Measurements from ENCODE around the gene TLK1.
"Not testable (repeated sequence)": the region's sequence is repeated elsewhere in the genome, so short reads cannot be mapped to it uniquely, and the experiment has no call there.

TLK1 gene

DNA sequence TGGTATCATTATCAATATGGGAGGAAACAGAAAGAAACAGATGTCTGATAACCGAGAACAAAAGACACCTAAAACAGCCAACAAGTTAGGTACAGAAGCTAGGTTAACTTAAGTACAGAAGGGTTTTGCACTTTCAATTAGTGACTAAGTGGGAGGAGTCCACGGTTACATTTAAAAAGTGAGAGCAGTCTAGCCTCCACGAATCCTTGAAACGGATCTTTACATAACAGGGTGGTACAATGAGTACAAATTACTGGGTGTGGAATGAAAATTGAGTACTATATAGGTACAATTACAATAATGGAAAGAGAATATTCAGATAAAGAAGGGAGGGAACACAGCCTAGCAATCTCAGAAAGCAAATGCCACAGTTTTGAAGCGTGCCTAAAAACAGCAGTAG lies 76.6 kb downstream of the TLK1 start:
- H3K27ac ChIP-seq: no peak overlapping the region
- TF ChIP-seq, protein P1, sequence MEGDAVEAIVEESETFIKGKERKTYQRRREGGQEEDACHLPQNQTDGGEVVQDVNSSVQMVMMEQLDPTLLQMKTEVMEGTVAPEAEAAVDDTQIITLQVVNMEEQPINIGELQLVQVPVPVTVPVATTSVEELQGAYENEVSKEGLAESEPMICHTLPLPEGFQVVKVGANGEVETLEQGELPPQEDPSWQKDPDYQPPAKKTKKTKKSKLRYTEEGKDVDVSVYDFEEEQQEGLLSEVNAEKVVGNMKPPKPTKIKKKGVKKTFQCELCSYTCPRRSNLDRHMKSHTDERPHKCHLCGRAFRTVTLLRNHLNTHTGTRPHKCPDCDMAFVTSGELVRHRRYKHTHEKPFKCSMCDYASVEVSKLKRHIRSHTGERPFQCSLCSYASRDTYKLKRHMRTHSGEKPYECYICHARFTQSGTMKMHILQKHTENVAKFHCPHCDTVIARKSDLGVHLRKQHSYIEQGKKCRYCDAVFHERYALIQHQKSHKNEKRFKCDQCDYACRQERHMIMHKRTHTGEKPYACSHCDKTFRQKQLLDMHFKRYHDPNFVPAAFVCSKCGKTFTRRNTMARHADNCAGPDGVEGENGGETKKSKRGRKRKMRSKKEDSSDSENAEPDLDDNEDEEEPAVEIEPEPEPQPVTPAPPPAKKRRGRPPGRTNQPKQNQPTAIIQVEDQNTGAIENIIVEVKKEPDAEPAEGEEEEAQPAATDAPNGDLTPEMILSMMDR (IDR thresholded peaks at IDR 0.05): no peak

DNA sequence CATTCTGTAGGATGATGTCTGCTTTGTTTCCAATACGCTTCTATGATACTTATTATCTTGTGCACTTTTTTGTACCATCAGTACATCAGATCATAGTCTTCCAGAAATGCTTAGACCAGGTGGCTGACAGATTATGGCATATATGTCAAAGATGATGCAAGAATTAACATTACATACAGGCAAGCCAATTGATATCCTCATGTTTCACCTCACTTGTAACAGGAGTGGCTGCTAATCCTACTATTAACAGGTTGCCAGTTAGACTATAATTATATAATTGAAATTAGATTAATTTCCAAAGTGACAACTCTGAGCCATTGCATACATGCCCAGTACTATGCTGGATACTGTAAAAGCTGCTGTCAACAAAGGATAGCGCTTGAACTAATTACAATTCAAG lies 77.2 kb downstream of the TLK1 start:
- no peak overlapping the region for H3K27ac ChIP-seq
- TF ChIP-seq, protein P1 (IDR thresholded peaks at IDR 0.05): no peak

DNA sequence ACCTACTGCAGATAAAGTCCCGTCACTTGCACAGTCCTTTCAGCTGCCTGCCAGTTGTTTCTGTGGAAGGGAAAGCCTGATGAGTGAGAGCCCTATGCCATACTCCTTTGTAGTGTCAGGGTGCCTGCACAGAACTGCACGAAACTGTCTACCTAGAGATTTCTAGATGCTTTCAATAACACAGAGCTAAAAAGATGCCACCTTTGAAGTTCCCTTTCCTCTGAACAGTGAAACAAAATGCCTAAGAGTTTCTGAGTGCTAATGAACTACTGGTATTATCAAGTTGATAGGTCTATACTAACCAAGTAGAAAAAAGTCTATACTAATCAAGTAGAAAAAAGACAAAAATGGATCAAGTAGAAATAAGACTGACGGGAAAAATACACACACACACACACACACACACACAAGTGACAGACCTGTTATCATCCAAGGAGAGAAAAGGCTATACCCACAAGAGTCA lies 79.0 kb downstream of the TLK1 start:
- TF ChIP-seq, protein P1 (IDR thresholded peaks at IDR 0.05): no peak
- TF ChIP-seq ZFX (IDR thresholded peaks at IDR 0.05; ENCODE audit: borderline replicate concordance): no peak
- no peak overlapping the region for H3K27ac ChIP-seq

DNA sequence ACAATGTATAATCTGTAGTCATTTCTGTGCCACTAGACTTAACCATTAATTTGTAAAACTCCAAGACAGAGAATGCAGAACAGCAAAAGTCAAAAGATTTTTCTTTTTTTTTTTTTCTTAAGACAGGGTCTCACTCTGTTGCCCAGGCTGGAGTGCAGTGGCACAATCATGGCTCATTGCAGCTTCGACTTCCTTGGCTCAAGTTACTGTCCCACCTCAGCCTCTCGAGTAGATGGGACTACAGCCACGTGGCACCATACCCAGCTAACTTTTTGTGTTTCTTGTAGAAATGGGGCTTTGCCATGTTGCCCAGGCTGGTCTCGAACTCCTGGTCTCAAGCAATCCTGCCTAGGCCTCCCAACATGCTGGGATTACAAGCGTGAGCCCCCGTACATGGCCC lies 80.1 kb downstream of the TLK1 start:
- H3K27ac ChIP-seq: no peak overlapping the region
- no peak for TF ChIP-seq ZFX (IDR thresholded peaks at IDR 0.05; ENCODE audit: borderline replicate concordance)
- TF ChIP-seq, protein P1 (IDR thresholded peaks at IDR 0.05): no peak

DNA sequence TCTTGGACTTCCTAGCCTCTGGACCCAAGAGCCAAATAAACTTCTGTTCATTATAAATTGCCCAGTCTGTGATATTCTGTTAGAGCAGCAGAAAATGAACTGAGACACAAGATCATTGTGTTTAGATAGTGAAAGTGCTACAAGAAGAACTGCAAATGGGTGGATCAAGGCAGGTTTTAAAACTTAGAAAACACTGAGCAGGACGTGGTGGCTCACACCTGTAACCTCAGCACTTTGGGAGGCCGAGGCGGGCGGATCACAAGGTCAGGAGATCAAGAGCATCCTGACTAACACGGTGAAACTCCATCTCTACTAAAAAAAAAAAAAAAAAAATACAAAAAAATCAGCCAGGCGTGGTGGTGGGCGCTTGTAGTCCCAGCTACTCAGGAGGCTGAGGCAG lies 84.3 kb downstream of the TLK1 start:
- H3K27ac ChIP-seq: not testable (repeated sequence)

DNA sequence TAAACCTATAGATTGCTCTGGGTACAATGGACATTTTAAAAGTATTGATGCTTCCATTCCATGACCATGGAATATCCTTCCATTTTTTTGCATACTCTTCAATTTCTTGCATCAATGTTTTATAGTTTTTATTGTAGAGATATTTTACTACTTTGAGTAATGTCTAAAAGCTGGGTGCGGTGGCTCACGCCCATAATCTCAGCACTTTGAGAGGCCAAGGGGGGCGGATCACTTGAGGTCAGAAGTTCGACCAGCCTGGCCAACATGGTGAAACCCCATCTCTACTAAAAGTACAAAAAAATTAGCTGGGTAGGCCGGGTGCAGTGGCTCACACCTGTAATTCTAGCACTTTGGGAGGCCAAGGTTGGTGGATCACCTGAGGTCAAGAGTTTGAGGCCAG lies 88.5 kb downstream of the TLK1 start:
- no peak overlapping the region for H3K27ac ChIP-seq
- TF ChIP-seq ZFX (IDR thresholded peaks at IDR 0.05; ENCODE audit: borderline replicate concordance): no peak
- TF ChIP-seq, protein P1 (IDR thresholded peaks at IDR 0.05): no peak

DNA sequence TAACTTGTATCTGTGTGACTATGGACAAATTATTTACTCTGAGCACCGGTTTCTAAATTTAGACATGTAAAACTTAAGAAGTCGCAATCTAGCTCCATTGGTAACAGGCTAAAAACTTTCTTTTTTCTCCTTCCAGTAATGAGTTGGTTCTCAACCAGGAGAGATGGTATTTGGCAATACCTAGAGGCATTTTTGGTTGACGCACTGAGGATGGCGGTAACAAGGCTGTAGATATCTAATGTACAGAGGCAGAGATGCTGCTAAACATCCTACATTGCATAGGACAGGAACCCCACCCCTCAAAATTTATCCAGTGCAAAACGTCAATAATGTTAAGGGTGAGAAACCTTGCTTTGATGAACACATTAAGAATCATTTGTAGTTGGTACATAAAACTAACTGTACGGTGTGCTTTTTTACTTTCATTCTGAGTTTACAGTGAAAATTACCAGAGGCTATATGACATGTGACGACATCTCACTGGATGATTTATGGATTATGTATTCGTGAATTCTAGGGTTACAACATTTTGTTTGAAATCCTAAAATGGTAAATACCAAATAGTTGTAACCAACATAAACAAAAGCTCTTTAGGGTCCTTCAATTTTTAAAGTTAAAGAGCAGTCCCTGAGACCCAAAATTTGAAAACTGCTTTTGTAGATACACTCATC lies 91.3 kb downstream of the TLK1 start:
- TF ChIP-seq, protein P1 (IDR thresholded peaks at IDR 0.05): no peak
- no peak for TF ChIP-seq ZFX (IDR thresholded peaks at IDR 0.05; ENCODE audit: borderline replicate concordance)
- no peak overlapping the region for H3K27ac ChIP-seq

DNA sequence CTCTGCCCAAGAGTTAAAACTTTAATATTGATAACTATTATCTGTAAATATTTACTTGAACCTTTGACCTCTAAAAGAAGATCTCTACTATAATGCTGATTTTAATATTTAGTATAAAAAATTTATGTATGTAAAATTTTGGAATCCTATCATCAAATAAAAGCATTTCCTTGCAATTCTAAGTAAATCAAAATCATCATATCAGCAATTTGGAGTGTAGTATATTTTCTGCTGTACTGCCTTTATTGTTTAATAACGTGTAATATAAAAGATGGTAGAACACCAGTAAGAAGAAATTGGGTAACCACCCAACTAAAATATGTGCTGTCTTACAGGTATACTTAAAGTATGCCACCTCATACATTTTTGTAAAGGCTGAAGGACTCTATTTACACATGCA lies 94.6 kb downstream of the TLK1 start:
- TF ChIP-seq, protein P1 (IDR thresholded peaks at IDR 0.05): no peak
- TF ChIP-seq ZFX (IDR thresholded peaks at IDR 0.05; ENCODE audit: borderline replicate concordance): no peak
- no peak overlapping the region for H3K27ac ChIP-seq

All from 22Rv1 (cell line).